OCI-LY3 (cell line): ENCODE measurements around the gene SSTR5.

ENCODE experiments used
- EZH2phosphoT487 ChIP-seq: fragments of 200-600 bp; shearing (Covaris generic); IDR thresholded peaks from 2 replicates; pipeline ENCODE4 v1.6.1; 2018; ENCODE audit warnings: antibody characterized with exemption, mixed run types, low read depth
- TF ChIP-seq, protein P1 (sequence below): fragments of 200-600, 300-600 bp; sonication (generic); IDR thresholded peaks from 2 replicates; pipeline ENCODE4 v1.5.1; 2014; ENCODE audit warnings: antibody characterized with exemption, low read length, low read depth

- TF ChIP-seq, protein P1, sequence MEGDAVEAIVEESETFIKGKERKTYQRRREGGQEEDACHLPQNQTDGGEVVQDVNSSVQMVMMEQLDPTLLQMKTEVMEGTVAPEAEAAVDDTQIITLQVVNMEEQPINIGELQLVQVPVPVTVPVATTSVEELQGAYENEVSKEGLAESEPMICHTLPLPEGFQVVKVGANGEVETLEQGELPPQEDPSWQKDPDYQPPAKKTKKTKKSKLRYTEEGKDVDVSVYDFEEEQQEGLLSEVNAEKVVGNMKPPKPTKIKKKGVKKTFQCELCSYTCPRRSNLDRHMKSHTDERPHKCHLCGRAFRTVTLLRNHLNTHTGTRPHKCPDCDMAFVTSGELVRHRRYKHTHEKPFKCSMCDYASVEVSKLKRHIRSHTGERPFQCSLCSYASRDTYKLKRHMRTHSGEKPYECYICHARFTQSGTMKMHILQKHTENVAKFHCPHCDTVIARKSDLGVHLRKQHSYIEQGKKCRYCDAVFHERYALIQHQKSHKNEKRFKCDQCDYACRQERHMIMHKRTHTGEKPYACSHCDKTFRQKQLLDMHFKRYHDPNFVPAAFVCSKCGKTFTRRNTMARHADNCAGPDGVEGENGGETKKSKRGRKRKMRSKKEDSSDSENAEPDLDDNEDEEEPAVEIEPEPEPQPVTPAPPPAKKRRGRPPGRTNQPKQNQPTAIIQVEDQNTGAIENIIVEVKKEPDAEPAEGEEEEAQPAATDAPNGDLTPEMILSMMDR, result no peak
- no peak for TF ChIP-seq EZH2phosphoT487
Observed at GRCh38 chr16:1129106-1129960, 56.8 kb downstream of the SSTR5 start.
